ENCODE measurements around the gene ATF7IP.
A peak's percentile ranks its signal among the peaks of the same experiment; 100 is the strongest.

ATF7IP gene

DNA sequence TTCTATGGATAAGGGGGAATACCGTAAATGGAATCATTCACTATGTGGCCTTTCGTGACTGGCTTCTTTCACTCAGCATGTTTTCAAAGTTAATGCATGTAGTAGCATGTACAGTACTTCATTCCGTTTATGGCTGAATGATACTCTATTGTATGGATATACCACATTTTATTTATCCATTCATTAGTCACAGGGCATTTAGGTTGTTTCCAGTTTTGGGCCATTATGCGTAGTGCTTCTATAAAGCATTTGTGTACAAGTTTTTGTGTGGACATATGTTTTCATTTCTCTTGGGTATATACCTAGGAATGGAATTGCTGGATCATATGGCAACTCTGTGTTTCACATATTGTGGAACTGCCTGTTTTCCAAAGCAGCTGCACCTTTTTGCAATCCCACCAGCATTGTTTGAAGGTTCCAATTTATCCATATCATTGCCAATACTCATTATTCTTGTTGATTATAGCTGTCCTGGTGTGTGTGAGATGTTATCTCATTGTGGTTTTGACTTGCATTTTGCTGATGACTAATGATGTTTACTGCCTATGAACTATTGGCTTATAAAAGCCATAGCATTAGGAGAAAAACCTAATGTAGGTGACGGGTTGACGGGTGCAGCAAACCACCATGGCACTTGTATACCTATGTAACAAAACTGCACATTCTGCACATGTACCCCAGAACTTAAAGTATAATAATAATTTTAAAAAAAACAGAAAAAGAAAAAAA is 45.5 kb downstream of the ATF7IP start:
- no peak for DNase-seq (ENCODE audit: low read depth)

DNA sequence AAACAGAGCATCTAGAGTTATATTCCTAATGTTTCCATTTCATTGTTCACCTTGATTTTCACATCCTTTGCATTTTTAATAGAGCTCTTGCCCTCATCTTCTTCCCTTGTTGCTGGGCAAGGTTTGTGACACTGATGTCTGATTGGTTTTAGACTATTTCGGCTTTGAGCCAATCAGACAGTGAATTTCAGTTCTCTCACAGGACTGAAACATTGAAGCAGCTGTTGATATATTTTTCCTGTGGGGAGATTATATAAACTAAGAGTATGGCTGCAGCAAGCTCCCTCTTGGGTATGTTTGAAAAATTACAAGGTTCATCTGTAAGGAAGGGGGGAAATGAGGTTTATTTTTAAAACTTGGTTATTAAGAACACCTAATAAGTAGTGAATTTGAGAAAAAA is 51.2 kb downstream of the ATF7IP start:
- no peak for DNase-seq (ENCODE audit: low read depth)

DNA sequence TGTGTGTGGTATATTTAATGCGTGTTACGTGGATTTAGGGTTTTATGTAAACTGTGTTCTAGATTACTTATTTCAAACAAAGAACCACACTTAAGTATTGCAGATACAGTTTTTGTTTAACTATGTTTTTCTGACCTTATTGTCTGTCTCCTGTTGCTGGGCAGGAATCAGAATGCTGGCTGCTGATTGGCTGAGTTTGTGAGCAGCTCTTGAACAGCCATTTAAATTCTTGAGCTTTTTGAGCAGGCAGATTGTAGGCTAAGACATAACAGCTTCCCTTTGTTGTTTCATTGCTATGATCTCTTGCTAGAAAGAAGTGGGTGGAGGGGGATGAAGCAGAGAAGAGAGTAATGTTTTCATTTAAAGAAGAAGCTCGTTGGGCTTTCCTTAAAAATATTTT is 52.2 kb downstream of the ATF7IP start:
- DNase-seq (ENCODE audit: low read depth): peak; percentile 40

DNA sequence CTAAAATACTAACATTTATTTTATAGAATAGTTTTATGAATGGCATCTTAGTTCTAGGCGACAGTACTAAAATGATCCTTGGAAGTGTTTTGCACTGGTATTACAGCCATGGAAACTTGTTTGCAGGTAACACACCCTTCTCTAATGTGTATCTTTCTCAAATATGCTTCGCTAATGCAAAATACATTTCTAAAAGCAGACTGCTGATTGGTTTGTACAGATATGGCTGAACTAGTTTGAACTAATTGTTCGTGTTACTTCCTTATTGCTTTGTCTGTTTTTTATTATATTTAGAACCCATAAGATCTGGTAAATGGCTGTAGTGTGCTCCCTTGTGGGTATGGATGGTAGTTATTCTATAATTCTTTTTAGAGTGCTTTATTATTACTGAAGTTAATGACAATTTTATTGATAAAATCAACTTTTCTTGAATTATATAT is 53.0 kb downstream of the ATF7IP start:
- no peak for DNase-seq (ENCODE audit: low read depth)

DNA sequence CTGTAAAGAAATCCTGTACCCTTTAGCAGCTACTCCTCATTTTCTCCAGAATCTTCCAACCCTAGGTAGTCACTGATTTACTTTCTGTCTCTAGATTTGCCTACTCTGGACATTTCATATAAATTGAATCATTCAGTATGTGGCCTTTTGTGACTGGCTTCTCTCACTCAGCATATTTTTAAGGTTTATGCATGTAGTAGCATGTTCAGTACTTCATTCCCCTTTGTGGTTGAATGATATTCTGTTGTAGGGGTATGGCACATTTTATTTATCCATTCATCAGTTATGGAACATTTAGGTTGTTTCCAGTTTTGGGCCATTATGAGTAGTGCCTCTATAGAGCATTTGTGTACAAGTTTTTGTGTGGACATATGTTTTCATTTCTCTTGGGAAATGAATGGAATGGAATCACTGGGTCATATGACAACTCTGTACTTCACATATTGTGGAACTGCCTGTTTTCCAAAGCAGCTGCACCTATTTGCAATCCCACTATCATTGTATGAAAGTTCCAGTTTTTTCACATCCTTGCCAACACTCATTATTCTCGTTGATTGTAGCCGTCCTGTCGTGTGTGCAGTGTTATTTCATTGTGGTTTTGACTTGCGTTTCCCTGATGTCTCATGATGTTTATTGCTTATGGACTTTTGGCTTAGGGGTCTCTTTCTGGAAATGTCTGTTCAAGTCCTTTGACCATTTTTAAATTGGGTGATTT is 57.2 kb downstream of the ATF7IP start:
- no peak for DNase-seq (ENCODE audit: low read depth)

DNA sequence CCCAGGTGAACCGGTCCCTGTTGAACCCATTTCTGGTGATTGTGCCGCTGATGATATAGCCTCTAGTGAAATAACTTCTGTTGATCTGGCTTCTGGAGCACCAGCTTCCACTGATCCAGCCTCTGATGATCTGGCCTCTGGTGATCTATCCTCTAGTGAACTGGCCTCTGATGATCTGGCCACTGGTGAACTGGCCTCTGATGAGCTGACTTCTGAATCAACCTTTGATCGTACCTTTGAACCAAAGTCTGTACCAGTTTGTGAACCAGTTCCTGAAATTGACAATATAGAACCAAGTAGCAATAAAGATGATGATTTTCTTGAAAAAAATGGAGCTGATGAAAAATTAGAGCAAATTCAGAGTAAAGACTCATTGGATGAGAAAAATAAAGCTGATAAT is 59.1 kb downstream of the ATF7IP start:
- DNase-seq (ENCODE audit: low read depth): no peak

DNA sequence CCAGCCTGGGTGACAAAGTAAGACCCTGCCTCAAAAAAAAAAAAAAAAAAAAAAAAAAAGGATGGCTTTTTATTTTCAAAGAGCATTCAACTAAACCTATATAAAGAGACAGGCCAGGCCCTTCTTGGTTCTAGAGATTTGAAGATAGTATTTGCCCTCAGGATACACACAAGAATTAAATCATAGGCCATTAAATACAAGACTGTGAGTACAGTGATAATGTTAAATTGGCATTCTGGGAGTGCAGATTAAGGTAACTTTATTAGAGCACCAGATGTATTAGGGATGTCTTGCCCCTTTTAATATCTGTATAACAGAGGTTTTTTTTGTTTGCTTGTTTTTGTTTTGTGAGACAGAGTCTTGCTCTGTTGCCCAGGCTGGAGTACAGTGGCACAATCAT is 61.3 kb downstream of the ATF7IP start:
- no peak for DNase-seq (ENCODE audit: low read depth)

DNA sequence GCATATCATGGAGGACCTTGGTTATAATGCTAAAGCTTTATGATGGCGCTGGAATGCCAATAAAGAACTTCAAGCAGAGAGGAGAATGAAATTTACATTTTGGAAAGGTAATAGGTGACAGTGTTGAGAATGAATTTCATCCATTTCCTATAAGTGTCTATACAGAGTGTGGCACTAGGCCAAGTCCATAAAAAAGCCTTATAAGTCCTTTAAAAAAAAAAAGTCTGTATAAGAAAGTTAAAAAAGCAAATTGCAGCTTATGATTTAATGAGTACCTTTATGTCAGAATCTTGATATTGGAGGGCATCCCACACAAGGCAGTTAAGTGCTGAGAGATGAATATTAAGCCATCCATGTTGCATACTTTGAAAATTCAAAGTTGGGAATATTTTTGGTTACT is 62.4 kb downstream of the ATF7IP start:
- DNase-seq (ENCODE audit: low read depth): no peak

DNA sequence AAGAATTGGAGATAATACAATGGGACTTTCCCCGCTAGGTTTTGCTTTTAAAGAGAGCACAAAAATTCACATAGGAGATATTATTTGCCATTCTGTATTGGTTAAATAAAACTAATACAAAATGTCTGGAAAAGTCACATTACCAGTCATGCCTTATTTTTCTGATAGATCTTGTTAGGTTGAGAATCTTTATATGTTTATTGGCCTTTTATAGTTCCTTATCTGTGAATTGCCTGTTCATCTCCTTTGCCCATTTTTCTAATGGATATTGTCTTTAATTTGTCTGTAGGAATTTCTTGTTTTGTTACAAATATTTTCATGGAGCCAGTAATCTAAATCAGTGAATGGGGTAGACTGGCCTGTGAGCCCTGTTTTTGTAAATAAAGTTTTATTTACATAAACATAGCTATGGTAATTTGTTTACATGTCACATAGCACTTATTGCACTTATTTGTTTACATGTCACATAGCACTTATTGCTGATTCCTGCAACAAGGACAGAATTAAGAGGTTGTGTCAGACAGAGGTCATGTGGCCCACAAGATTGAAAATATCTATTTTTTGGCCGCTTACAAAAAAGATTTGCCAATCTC is 65.0 kb downstream of the ATF7IP start:
- DNase-seq (ENCODE audit: low read depth): no peak

DNA sequence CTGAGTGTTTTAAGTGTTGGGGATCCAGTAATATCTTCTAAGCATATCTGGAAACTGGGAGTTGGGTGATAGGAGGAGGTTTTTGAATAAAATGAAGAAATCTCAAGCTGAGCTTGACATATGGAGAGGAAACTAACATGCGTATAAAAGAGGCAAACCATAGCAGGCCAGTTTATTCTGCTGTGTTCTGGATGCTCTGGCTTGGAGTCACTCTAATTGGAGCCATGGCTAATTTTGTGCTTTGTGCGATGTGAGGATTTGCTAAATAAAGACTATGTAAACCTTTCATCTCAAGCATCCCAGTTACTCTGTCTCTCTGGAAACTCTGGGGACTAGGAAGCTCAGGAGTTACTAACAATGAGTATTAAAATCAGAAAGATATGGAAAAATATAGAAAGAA is 66.5 kb downstream of the ATF7IP start:
- DNase-seq (ENCODE audit: low read depth): no peak

DNA sequence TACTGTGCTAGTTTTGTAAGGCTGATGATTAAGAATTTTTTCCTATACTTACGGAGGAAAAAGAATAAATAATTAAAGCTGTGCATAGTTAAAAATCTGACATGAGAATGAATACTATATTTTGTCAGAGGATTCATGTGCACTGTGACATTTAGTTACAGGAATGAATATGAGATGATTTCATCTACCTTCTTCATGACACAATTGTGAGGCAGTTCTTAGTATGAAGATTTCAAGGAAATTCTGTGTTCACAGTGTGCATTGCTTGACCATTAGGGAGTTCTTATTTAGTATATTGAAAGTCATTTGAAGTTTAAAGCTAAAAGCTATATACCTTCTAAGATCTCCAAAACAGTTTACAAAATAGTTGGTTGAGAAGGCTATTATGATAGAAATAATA is 70.1 kb downstream of the ATF7IP start:
- DNase-seq (ENCODE audit: low read depth): no peak

DNA sequence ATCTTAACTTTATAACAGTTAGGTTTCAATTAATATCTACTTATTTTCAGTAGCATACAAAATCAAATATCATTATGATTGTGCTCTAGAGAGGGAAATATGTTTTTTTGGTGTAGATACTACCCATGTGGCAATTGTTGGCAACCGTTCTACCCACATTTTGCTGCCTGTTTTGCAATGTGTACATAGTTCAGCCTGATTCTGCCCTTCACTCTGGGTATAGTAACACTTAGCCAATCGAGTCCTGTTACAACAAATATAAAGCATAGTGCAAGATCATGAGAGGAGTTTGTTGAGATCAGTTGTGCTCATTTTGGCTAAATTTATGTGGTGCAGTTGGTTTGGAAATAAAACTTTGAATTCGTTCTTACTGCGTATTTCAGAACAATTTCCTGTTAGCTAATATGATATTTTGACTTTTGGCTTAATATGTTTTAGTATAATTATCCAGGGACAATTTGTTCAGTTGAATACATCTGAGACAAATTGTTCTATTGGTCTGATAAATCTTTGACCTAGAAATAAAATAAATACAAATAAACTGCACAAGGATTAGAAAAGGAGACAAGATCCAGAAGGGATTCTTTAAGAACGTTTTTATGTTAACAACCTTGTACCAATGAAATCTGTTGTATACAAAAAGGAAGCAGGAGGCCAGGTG is 76.9 kb downstream of the ATF7IP start:
- DNase-seq (ENCODE audit: low read depth): no peak

DNA sequence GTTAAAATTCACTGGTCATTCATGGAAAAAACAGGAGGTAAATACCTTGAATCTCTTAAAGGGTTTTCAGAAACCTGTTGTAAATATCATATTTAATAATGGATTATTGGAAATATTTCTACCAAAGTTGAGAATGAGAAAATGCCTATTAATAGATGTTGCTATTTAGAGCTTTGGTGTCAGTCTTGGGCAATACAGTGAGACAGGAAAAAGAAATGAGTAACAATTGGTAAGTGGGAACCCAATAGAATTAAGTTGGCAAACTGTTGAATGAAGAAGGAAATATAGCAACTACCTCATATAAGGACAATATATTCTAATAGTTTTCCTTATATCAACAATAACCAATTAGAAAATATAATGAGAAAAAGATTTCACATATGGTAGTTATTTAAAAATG is 78.0 kb downstream of the ATF7IP start:
- DNase-seq (ENCODE audit: low read depth): no peak

DNA sequence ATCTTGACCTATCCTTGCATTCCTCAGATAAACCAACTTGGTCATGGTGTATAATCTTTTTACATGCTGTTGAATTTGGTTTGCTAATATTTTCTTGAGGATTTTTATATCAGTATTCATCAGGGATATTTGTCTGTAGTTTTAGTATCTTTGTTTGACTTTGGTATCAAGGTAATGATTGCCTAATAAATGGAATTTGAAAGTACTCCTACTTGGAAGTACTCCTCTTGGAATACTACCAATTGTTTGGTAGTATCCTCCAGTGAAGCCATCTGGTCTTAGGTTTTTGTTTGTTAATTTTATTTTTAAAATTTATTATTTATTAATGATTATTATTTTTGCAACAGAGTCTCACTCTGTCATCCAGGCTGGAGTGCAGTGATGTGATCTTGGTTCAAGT is 85.0 kb downstream of the ATF7IP start:
- DNase-seq (ENCODE audit: low read depth): no peak

DNA sequence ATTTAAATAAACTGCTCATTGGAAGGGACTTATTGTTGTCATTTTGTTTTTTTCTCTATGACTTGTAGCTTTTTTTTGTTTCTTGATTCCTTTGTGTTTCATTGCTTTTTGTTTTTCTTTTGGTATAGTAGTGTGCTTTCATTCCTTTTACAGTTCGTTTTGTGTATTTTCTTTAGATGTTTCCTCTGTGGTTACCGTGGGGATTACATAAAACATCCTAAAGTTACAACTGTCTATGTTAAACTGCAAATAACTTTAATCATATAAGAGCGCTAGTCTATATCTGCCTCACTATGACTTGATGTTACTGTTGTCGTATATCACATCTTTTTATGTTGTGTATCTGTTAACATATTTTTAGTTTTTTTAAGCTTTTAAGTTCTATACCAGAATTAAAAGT is 86.9 kb downstream of the ATF7IP start:
- DNase-seq (ENCODE audit: low read depth): no peak

DNA sequence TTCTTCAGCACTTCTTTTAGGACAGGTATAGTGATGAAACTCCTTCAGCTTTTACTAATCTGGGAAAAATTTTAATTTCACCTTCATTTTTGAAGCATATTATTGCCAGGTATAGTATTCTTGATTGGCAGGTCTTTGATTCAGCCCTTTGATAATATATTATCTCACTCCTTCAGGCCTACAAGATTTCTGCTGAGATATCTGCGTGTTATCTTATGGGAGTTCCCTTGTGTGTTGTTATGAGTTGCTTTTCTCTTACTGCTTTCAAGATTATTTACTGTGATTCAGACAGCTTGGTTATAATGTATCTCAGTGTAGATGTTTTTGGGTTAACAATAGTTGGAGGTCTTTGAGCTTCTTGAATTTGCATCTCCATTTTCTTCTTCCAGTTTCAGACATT is 87.4 kb downstream of the ATF7IP start:
- DNase-seq (ENCODE audit: low read depth): no peak

DNA sequence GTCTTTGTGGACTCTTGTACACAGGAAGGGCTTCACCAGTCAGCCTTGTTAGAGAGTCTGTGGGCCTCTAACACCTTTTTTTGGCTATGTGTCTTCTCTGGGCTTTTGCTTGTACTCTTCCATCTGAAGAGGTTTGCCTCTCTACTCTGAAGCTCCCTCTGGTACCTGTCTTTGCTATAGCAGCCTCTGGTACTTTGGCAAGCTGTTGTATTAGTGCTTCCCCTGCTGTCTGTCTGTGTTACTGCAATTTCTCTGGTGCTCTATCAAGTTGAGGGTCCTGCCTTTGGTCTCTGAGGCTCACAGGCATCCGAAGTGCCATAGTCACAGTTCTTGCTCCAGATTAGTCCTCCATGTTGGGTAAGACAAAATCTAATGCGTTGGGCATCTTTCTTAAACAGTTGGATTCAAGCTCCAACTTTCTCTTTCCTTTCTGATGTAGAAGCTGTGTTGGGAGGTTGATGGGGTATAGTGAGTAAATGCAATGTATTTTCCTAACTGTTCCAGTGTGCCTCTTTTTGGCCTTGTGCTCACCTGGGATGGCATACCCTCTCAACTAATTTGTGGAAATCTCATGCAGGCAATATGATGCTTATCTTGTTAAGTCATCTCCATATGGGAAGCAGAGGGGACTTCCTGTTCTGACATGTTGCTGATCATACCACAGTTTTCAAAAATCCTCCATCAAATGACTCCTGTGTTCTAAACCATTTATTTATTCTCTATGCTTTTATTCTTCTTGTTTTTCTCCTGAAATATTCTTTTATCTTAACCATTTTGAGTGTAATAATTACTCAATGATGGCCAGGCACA is 88.8 kb downstream of the ATF7IP start:
- no peak for DNase-seq (ENCODE audit: low read depth)

DNA sequence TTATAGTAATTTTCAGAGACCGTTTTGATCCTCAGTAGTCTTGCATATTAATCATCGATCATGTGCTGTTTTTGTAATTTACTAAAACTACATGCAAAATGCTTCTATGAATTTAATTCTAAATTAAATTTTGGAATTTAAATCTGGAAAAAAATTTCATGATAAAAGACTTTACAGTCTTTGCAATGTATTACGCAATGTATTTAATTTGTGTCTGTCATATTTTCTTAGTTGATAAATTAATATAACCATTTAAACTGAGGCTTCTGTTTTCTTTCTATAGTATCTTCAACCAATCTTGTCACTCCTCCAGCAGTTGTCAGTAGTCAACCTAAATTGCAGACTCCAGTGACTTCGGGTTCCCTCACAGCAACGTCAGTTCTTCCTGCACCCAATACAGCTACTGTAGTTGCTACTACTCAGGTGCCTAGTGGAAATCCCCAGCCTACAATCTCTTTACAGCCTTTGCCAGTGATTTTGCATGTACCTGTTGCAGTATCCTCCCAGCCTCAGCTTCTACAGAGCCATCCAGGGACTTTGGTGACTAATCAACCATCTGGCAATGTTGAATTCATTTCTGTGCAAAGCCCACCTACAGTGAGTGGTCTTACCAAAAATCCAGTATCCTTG is 94.8 kb downstream of the ATF7IP start:
- DNase-seq (ENCODE audit: low read depth): no peak

DNA sequence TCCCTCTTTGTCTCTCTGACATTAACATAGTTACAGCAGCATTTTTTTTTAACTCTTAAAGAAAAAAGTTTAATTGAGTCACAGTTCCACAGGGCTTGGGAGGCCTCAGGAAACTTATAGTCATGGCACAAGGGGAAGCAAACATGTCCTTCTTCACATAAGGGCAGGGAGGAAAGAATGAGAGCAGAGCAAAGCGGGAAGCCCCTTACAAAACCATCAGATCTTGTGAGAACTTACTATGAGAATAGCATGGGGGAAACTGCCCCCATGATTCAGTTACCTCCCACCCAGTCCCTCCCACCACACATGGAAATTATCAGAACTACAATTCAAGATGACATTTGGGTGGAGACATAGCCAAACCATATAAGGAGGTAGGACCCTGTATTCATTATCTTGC is 106.0 kb downstream of the ATF7IP start:
- no peak for DNase-seq (ENCODE audit: low read depth)

DNA sequence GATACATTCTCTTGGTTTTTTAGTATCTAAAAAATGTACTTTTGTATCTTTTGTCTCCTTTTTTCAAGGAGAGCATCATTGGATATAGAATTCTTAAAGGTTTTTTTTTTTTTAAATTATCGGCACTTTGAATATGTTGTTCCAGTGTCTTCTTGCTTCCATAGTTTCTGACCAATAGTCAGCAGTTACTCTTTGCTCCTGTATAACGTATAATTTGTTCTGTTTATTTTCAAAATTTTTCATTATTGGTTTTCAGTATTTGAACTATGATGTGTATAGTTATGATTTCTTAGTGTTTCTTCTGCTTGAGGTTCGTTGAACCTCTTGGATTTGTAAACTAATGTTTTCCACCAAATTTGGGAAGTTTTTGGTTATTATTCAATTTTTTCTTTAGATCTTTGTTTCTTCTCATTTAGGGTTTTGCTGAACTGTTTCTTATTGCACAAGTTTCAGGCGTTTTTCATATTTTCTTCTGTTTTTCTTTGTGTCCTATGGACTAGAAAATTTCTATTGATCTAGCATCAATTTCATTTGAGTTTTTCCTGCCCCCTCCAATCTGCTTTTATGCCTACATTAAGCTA is 108.3 kb downstream of the ATF7IP start:
- DNase-seq (ENCODE audit: low read depth): no peak

DNA sequence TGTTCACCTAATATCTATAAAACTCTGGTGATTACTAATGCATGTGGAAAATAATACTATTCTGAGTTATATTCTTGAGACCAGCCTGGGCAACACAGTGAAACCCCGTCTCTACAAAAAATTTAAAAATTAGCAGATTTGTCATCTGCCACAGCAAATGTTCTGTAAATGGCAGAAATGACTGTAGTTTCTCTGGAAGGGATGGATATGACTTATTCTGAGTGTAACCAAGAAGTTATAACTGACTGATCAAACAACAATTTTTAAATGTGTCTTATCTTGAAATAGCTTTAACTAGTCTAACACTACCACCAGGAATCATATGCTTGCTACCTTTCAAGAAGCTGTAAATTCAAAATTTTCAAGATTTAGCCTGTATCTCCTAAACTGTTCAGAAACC is 113.5 kb downstream of the ATF7IP start:
- DNase-seq (ENCODE audit: low read depth): no peak

Data from stimulated activated CD4-positive, alpha-beta T cell treated with anti-CD3 and anti-CD28 coated beads, Interleukin-2, amount 100 ng/mL, for 4 hours (primary cell).